ENCODE results near the gene SET. TPM values are rescaled to one million over a fixed set of nuclear protein-coding genes. Genes with fewer than 3 reads are reported as not detected.
"Not testable (repeated sequence)": the region's sequence is repeated elsewhere in the genome, so short reads cannot be mapped to it uniquely, and the experiment has no call there.

The SET gene
- total RNA-seq, 1 donor from 2014 or later, result 382 TPM

- H3K27ac Mint-ChIP-seq (ENCODE audit: unreplicated experiment), result no peak overlapping the region
- no peak for DNase-seq (ENCODE audit: extremely low spot score, unreplicated experiment)
- peaks cover 45% of the 10 kb centered on the region for H3K36me3 Mint-ChIP-seq (ENCODE audit: unreplicated experiment)
- no peak for TF ChIP-seq CTCF (IDR thresholded peaks at IDR 0.05)
- H3K27me3 Mint-ChIP-seq (ENCODE audit: unreplicated experiment), result no peaks in the 10 kb centered on the region
- no peak overlapping the region for H3K4me3 Mint-ChIP-seq (ENCODE audit: unreplicated experiment)
- peaks cover 29% of the 10 kb centered on the region for H3K4me1 Mint-ChIP-seq (ENCODE audit: unreplicated experiment)
- H3K9me3 Mint-ChIP-seq (ENCODE audit: unreplicated experiment), result no peaks in the 10 kb centered on the region
Measured at GRCh38 chr9:128694344-128694743, 5.3 kb downstream of the SET start.

- TF ChIP-seq CTCF (IDR thresholded peaks at IDR 0.05), result no peak
- Mint-ChIP-seq H3K27ac (ENCODE audit: unreplicated experiment) (peak overlapping the region; percentile 62), H3K4me3 (ENCODE audit: unreplicated experiment) (no peak overlapping the region), H3K9me3 (ENCODE audit: unreplicated experiment) (no peaks in the 10 kb centered on the region), H3K27me3 (ENCODE audit: unreplicated experiment) (no peaks in the 10 kb centered on the region), H3K36me3 (ENCODE audit: unreplicated experiment) (peaks cover 36% of the 10 kb centered on the region), H3K4me1 (ENCODE audit: unreplicated experiment) (peaks cover 20% of the 10 kb centered on the region)
- no peak for DNase-seq (ENCODE audit: extremely low spot score, unreplicated experiment)
Measured at GRCh38 chr9:128696923-128697707, 8.1 kb downstream of the SET start.

GRCh38 chr9:128699096-128699795 is 10.2 kb downstream of the SET start:
- not testable (repeated sequence) for DNase-seq (ENCODE audit: extremely low spot score, unreplicated experiment); H3K4me3 Mint-ChIP-seq (ENCODE audit: unreplicated experiment); H3K27me3 Mint-ChIP-seq (ENCODE audit: unreplicated experiment); H3K27ac Mint-ChIP-seq (ENCODE audit: unreplicated experiment); H3K9me3 Mint-ChIP-seq (ENCODE audit: unreplicated experiment)
- peaks cover 21% of the 10 kb centered on the region for H3K36me3 Mint-ChIP-seq (ENCODE audit: unreplicated experiment)
- H3K4me1 Mint-ChIP-seq (ENCODE audit: unreplicated experiment), result peaks cover 23% of the 10 kb centered on the region

- Mint-ChIP-seq H3K27ac (ENCODE audit: unreplicated experiment) (no peak overlapping the region), H3K36me3 (ENCODE audit: unreplicated experiment) (peaks cover 4% of the 10 kb centered on the region), H3K4me3 (ENCODE audit: unreplicated experiment) (peak overlapping the region; percentile 80), H3K27me3 (ENCODE audit: unreplicated experiment) (no peaks in the 10 kb centered on the region), H3K9me3 (ENCODE audit: unreplicated experiment) (no peaks in the 10 kb centered on the region), H3K4me1 (ENCODE audit: unreplicated experiment) (peaks cover 21% of the 10 kb centered on the region)
- TF ChIP-seq CTCF (IDR thresholded peaks at IDR 0.05), result no peak
- no peak for DNase-seq (ENCODE audit: extremely low spot score, unreplicated experiment)
Measured at GRCh38 chr9:128701227-128701854, 12.3 kb downstream of the SET start.

DNA sequence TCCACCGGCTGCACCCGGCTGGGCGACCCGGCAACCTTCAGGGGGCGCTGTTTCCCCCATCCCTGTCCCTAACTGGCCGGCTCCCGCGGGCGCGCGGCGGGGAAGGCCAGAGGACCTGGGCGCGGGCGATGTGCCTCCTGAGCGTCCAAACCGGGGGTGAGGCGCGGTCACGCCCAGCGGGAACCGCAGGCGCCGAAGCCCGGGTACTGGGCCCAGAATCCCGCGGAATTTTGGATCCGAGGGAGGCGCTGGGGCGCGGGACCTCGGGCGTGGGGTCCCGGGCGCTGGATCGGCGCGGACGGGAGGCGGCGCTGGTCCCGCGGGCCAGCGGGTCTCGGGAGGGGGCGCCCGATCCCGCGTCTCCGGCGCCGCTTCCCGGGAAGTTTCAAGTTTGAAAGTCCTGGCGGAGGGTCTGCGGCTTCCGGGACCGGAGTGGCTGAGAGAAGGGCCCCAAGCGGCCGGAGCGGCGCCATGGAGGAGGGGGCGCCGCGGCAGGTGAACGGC is 13.5 kb downstream of the SET start, which contains the start of gene PKN3:
Gene PKN3 (plus strand): TSS at position 59 of the 504 bp plus-strand sequence. CDS start 413 bp downstream, at position 472.
- H3K4me3 Mint-ChIP-seq (ENCODE audit: unreplicated experiment), result peak within 1 kb of the TSS; percentile 80
- peak; percentile 97 for DNase-seq (ENCODE audit: extremely low spot score, unreplicated experiment)
- TF ChIP-seq CTCF (IDR thresholded peaks at IDR 0.05), result peak; percentile 96
- H3K36me3 Mint-ChIP-seq (ENCODE audit: unreplicated experiment), result no peaks in the 10 kb centered on the region
- no peaks in the 10 kb centered on the region for H3K27me3 Mint-ChIP-seq (ENCODE audit: unreplicated experiment)
- no peaks in the 10 kb centered on the region for H3K9me3 Mint-ChIP-seq (ENCODE audit: unreplicated experiment)
- H3K27ac Mint-ChIP-seq (ENCODE audit: unreplicated experiment), result peak within 1 kb of the TSS; percentile 75
- H3K4me1 Mint-ChIP-seq (ENCODE audit: unreplicated experiment), result peaks cover 13% of the 10 kb centered on the region

Data from osteocyte (in vitro differentiated cells).